Activated T-cell treated with anti-CD3 and anti-CD28 coated beads, Interleukin-2, amount 50 U/mL, for 24 hours (primary cell): ENCODE data around the gene TRAF3.
A peak's percentile ranks its signal among the peaks of the same experiment; 100 is the strongest.

Experiments
- DNase-seq: peaks from one replicate; pipeline ENCODE4 v3.0.0-alpha.2; 2020
- H3K27ac Mint-ChIP-seq: 2 replicates; pipeline ENCODE4 v1.8.0; 2020; ENCODE audit warnings: mild to moderate bottlenecking, mixed read lengths
- H3K27me3 Mint-ChIP-seq: 2 replicates; pipeline ENCODE4 v1.8.0; 2020; ENCODE audit warnings: mixed read lengths
- H3K36me3 Mint-ChIP-seq: 2 replicates; pipeline ENCODE4 v1.8.0; 2020; ENCODE audit warnings: low read depth, mixed read lengths
- H3K4me1 Mint-ChIP-seq: 2 replicates; pipeline ENCODE4 v1.8.0; 2020; ENCODE audit warnings: low read depth, mixed read lengths
- H3K4me3 Mint-ChIP-seq: 2 replicates; pipeline ENCODE4 v1.8.0; 2020; ENCODE audit warnings: mild to moderate bottlenecking, moderate library complexity, mixed read lengths
- H3K9me3 Mint-ChIP-seq: 2 replicates; pipeline ENCODE4 v1.8.0; 2020; ENCODE audit warnings: mixed read lengths

The TRAF3 gene, protein sequence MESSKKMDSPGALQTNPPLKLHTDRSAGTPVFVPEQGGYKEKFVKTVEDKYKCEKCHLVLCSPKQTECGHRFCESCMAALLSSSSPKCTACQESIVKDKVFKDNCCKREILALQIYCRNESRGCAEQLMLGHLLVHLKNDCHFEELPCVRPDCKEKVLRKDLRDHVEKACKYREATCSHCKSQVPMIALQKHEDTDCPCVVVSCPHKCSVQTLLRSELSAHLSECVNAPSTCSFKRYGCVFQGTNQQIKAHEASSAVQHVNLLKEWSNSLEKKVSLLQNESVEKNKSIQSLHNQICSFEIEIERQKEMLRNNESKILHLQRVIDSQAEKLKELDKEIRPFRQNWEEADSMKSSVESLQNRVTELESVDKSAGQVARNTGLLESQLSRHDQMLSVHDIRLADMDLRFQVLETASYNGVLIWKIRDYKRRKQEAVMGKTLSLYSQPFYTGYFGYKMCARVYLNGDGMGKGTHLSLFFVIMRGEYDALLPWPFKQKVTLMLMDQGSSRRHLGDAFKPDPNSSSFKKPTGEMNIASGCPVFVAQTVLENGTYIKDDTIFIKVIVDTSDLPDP

GRCh38 chr14:102776761-102777710 lies at the start of gene TRAF3:
Gene TRAF3 (plus strand): TSS chr14:102777449. CDS start chr14:102870202, 92,753 bp downstream.
- H3K27ac Mint-ChIP-seq, result peak within 1 kb of the TSS; percentile 94
- H3K36me3 Mint-ChIP-seq, result peaks cover 35% of the 10 kb centered on the region
- H3K27me3 Mint-ChIP-seq, result no peaks in the 10 kb centered on the region
- no peaks in the 10 kb centered on the region for H3K9me3 Mint-ChIP-seq
- DNase-seq, result peak; percentile 87
- peaks cover 57% of the 10 kb centered on the region for H3K4me1 Mint-ChIP-seq
- peak within 1 kb of the TSS; percentile 89 for H3K4me3 Mint-ChIP-seq

GRCh38 chr14:102728501-102728900 lies 48.7 kb upstream of the TRAF3 start:
- H3K4me1 Mint-ChIP-seq, result no peaks in the 10 kb centered on the region
- H3K4me3 Mint-ChIP-seq, result no peak overlapping the region
- no peak for DNase-seq
- H3K36me3 Mint-ChIP-seq, result peaks cover 66% of the 10 kb centered on the region
- H3K27me3 Mint-ChIP-seq, result no peaks in the 10 kb centered on the region
- H3K9me3 Mint-ChIP-seq, result no peaks in the 10 kb centered on the region
- no peak overlapping the region for H3K27ac Mint-ChIP-seq

- no peaks in the 10 kb centered on the region for H3K4me1 Mint-ChIP-seq
- no peak overlapping the region for H3K4me3 Mint-ChIP-seq
- H3K36me3 Mint-ChIP-seq, result peaks cover 58% of the 10 kb centered on the region
- DNase-seq, result no peak
- no peaks in the 10 kb centered on the region for H3K27me3 Mint-ChIP-seq
- H3K27ac Mint-ChIP-seq, result no peak overlapping the region
- no peaks in the 10 kb centered on the region for H3K9me3 Mint-ChIP-seq
These were observed 48.0 kb upstream of the TRAF3 start for GRCh38 chr14:102729268-102729667.

DNA sequence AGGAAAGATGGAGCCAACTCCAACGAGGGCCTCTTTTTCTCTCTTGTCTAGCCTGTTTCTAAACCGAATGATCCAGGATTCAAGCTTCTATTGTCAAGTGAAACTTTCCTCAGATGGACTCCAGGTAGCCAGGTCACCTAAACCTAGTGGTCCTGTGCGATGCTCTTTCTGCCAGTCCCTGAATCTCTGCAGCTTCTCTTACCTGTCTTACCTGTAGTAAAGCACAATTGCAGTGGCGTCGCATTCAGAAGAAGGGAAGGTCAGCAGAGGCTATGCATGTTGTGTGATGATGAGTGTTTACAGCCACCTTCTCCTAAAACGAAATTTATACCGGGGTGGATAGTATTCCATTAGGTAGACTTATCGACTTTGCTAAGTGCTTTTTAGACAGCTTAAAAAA lies 47.4 kb upstream of the TRAF3 start:
- peaks cover 57% of the 10 kb centered on the region for H3K36me3 Mint-ChIP-seq
- no peak overlapping the region for H3K27ac Mint-ChIP-seq
- no peak for DNase-seq
- H3K9me3 Mint-ChIP-seq, result no peaks in the 10 kb centered on the region
- no peaks in the 10 kb centered on the region for H3K27me3 Mint-ChIP-seq
- H3K4me1 Mint-ChIP-seq, result no peaks in the 10 kb centered on the region
- no peak overlapping the region for H3K4me3 Mint-ChIP-seq

DNA sequence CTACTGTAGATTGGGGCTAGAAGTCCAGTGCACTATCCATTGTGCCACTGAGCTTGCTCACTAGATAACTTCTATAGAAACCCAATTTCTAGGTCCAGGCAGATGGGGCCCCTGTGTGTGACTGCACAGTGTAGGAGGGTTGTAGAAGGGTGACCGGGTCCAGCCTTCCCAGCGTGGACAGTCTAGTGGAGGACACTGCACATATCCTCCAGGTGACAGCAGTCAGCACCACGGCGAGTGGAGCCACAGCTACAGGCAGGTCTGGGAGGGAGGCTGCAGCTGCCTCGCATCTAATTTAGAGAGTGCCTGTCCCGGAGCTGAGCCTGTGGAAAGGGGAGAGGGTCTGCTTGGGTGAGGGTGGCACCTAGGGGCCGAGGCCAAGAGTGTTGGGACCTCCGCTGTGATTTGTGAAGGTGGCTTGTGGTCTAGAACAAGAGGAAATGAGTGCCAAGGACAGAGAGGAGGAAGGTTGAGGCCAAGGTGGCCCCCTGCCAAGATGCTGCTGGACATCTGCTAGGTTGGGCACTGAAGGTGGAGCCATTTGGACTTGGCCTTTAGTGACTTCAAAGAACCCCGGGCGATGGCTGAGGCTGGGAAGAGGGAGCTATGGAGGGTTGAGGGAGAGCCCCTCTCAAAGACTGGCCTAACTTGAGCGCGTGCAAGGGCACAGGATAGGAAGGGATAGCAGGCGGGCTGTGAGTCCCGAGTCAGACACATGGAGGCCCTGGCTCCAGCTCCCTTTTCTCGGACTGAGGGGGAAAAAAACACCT lies 46.0 kb upstream of the TRAF3 start:
- Mint-ChIP-seq H3K27me3 (no peaks in the 10 kb centered on the region), H3K4me3 (no peak overlapping the region), H3K4me1 (no peaks in the 10 kb centered on the region), H3K36me3 (peaks cover 43% of the 10 kb centered on the region), H3K27ac (no peak overlapping the region), H3K9me3 (no peaks in the 10 kb centered on the region)
- no peak for DNase-seq

DNA sequence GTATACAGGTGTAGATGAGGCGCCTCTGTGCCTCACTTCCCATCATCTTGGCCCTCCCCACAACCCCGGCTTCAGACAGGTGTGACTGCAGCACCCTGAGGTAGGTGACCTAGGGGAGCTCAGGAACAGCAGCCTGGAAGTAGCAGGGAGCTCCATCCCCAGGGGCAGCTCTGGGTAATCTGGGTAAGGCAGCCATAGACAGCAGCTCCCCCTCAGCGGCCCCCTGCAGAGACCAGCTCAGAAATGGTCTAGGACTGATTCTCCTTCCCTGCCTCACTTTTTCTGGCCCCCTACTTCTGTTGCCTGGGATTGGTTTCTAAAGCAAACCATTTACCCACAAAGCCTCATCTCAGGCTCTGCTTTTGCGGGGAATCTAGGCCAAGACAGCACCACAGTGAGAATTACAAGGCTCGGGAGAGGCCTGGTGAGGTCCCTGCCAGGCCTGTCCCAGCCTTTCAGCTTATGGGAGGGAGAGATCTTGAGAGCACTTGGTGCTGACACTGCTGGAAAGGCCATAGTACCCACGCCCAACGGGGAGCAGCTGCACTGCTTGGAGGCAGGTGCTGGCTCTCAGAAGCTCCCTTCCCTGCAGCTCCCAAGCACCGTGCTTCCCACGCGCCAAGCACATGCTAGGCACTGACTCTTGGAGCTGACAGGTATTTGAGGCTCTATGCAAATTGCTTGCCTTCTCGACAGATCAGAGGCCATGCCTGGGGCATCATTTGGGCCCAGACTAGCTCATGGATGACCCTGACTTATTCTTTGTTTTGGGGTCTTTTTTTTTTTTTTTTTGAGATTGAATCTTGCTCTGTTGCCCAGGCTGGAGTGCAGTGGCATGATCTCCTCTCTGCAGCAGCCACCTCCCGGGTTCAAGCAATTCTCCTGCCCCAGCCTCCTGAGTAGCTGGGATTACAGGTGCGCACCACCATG lies 45.1 kb upstream of the TRAF3 start:
- no peak overlapping the region for H3K27ac Mint-ChIP-seq
- peaks cover 37% of the 10 kb centered on the region for H3K36me3 Mint-ChIP-seq
- H3K4me1 Mint-ChIP-seq, result no peaks in the 10 kb centered on the region
- H3K27me3 Mint-ChIP-seq, result no peaks in the 10 kb centered on the region
- no peak for DNase-seq
- no peak overlapping the region for H3K4me3 Mint-ChIP-seq
- no peaks in the 10 kb centered on the region for H3K9me3 Mint-ChIP-seq

GRCh38 chr14:102732924-102733323 lies 44.3 kb upstream of the TRAF3 start:
- no peak for DNase-seq
- Mint-ChIP-seq H3K9me3 (no peaks in the 10 kb centered on the region), H3K27ac (no peak overlapping the region), H3K4me3 (no peak overlapping the region), H3K27me3 (no peaks in the 10 kb centered on the region), H3K36me3 (peaks cover 36% of the 10 kb centered on the region), H3K4me1 (no peaks in the 10 kb centered on the region)

DNA sequence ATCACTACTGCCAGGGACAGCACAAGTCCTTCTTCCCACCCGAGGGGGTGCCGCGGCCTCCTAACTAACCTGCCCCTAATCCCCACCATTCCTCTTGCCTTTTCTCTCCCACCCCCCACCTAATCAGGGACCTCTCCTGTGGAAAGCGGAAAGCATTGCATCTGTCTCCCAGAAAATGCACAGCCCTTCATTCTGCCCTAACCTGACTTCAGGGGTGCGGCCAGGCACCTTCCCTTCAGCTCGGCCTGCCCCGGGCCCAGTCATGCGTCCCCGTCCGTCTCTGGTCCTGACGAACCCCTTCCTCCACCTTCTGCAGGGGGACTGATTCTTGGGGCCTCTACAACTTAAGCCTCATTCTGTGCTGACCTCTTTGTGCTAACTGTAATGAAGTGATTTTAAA lies 43.9 kb upstream of the TRAF3 start:
- H3K36me3 Mint-ChIP-seq, result peaks cover 32% of the 10 kb centered on the region
- H3K4me3 Mint-ChIP-seq, result no peak overlapping the region
- H3K9me3 Mint-ChIP-seq, result no peaks in the 10 kb centered on the region
- peak; percentile 5 for DNase-seq
- no peaks in the 10 kb centered on the region for H3K4me1 Mint-ChIP-seq
- H3K27me3 Mint-ChIP-seq, result no peaks in the 10 kb centered on the region
- no peak overlapping the region for H3K27ac Mint-ChIP-seq

DNA sequence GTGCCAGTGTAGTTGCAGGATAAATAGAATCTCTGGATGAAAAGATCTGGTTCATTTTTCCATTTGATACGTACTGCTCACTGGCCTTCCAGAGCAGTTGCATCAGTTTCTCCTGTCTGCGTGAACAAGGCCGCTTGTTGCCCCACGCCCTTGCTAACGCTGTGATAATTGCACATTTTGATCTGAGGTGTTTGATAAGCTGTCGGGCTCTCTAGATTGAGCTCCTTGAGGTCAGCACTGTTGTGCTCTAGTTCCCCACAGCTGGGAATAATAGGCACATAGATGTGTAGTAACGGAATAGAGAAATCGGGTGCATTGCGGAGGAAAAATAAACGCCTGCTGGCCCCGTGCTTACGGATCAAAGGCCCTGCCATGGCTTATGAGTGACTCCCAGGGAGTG lies 42.8 kb upstream of the TRAF3 start:
- peaks cover 23% of the 10 kb centered on the region for H3K36me3 Mint-ChIP-seq
- no peaks in the 10 kb centered on the region for H3K27me3 Mint-ChIP-seq
- H3K27ac Mint-ChIP-seq, result no peak overlapping the region
- H3K4me3 Mint-ChIP-seq, result no peak overlapping the region
- no peaks in the 10 kb centered on the region for H3K4me1 Mint-ChIP-seq
- DNase-seq, result peak; percentile 7
- H3K9me3 Mint-ChIP-seq, result no peaks in the 10 kb centered on the region

DNA sequence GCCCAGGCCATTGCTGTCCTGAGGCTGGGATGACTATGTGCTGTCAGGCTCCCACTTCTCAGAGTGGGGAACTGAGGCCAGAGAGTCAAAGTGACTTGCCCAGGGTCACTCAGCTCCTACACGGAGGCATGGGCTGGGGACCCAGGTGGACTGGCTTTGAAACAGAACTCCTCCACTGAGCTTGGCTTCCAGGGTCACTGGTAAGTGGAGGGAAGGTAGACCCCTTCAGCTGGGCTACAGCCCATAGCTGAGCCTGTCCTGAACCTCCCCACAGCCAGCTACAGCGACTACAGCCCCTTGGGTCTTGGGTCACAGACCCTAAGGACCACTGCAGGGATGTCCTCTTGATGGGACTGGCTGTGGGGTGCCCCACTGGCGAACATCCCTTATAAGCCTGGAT lies 40.3 kb upstream of the TRAF3 start:
- H3K27ac Mint-ChIP-seq, result no peak overlapping the region
- peaks cover 21% of the 10 kb centered on the region for H3K36me3 Mint-ChIP-seq
- no peak for DNase-seq
- no peaks in the 10 kb centered on the region for H3K4me1 Mint-ChIP-seq
- no peak overlapping the region for H3K4me3 Mint-ChIP-seq
- H3K27me3 Mint-ChIP-seq, result no peaks in the 10 kb centered on the region
- H3K9me3 Mint-ChIP-seq, result no peaks in the 10 kb centered on the region

GRCh38 chr14:102737402-102738372 lies 39.6 kb upstream of the TRAF3 start:
- H3K4me3 Mint-ChIP-seq, result no peak overlapping the region
- H3K36me3 Mint-ChIP-seq, result peaks cover 22% of the 10 kb centered on the region
- H3K9me3 Mint-ChIP-seq, result peaks cover under 1% of the 10 kb centered on the region
- no peak overlapping the region for H3K27ac Mint-ChIP-seq
- no peak for DNase-seq
- H3K27me3 Mint-ChIP-seq, result no peaks in the 10 kb centered on the region
- H3K4me1 Mint-ChIP-seq, result no peaks in the 10 kb centered on the region

- H3K9me3 Mint-ChIP-seq, result peaks cover 3% of the 10 kb centered on the region
- peaks cover 22% of the 10 kb centered on the region for H3K36me3 Mint-ChIP-seq
- no peaks in the 10 kb centered on the region for H3K27me3 Mint-ChIP-seq
- no peak overlapping the region for H3K27ac Mint-ChIP-seq
- H3K4me1 Mint-ChIP-seq, result no peaks in the 10 kb centered on the region
- no peak for DNase-seq
- no peak overlapping the region for H3K4me3 Mint-ChIP-seq
These were observed 38.7 kb upstream of the TRAF3 start for GRCh38 chr14:102738373-102739189.
